HL-60 (cell line): Measurements from ENCODE around the gene NLRP3.

Experiments
- DNase-seq, 2 experiments: peaks; one replicate each; pipeline ENCODE4 v3.0.0-alpha.2; 2010 to 2020; ENCODE audit warnings: low read depth in 1 of 2, low spot score in 1 of 2
- H3K27ac ChIP-seq: fragments of 250-450 bp; sonication (Bioruptor Pico); replicated peaks from 2 replicates; pipeline ENCODE4 v1.5.1; 2020; ENCODE audit warnings: mild to moderate bottlenecking, moderate library complexity
- H3K27me3 ChIP-seq: fragments of 250-450 bp; sonication (Bioruptor Pico); 2 replicates; pipeline ENCODE4 v1.5.1; 2021; ENCODE audit warnings: mild to moderate bottlenecking, moderate library complexity; ENCODE audit not compliant: insufficient read depth, poor library complexity, severe bottlenecking
- H3K4me3 ChIP-seq: replicated peaks from 2 replicates; pipeline ENCODE4 v1.5.1; 2011; ENCODE audit warnings: mild to moderate bottlenecking, control low read depth, low read length; ENCODE audit not compliant: insufficient read depth
- GABPA ChIP-seq: IDR thresholded peaks from 2 replicates; pipeline ENCODE4 v1.6.1; 2012; ENCODE audit warnings: low read depth
- POLR2AphosphoS5 ChIP-seq: IDR thresholded peaks from 2 replicates; pipeline ENCODE4 v1.6.1; 2012; ENCODE audit warnings: low read depth
- SPI1 ChIP-seq: IDR thresholded peaks from 2 replicates; pipeline ENCODE4 v1.6.1; 2012; ENCODE audit warnings: low read depth, mild to moderate bottlenecking, borderline replicate concordance
- TF ChIP-seq, protein P1 (sequence below): IDR thresholded peaks from one replicate; pipeline ENCODE4 v1.5.1; 2011; ENCODE audit warnings: low read length, control low read depth, inconsistent platforms; ENCODE audit not compliant: insufficient read depth
- TF ChIP-seq, protein P2 (sequence below): IDR thresholded peaks from 2 replicates; pipeline ENCODE4 v1.6.1; 2012; ENCODE audit warnings: low read depth; ENCODE audit not compliant: insufficient replicate concordance

NLRP3 gene

DNA sequence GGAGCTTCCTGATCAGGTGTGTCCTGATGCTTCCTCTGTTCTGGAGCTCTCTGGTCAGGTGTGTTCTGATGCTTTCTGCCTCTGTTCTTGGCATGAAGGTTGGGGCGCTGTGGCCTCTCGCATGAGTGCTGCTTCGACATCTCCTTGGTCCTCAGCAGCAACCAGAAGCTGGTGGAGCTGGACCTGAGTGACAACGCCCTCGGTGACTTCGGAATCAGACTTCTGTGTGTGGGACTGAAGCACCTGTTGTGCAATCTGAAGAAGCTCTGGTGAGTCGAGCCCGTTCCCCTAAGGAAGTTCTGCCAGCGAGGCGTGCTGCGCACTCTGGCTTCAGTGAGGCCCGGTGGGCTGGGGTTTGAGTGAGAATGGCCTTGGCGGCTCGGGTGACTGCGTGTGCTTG lies 18.0 kb downstream of the NLRP3 start:
- TF ChIP-seq GABPA (no peak), SPI1 (no peak), POLR2AphosphoS5 (no peak)
- TF ChIP-seq, protein P1, sequence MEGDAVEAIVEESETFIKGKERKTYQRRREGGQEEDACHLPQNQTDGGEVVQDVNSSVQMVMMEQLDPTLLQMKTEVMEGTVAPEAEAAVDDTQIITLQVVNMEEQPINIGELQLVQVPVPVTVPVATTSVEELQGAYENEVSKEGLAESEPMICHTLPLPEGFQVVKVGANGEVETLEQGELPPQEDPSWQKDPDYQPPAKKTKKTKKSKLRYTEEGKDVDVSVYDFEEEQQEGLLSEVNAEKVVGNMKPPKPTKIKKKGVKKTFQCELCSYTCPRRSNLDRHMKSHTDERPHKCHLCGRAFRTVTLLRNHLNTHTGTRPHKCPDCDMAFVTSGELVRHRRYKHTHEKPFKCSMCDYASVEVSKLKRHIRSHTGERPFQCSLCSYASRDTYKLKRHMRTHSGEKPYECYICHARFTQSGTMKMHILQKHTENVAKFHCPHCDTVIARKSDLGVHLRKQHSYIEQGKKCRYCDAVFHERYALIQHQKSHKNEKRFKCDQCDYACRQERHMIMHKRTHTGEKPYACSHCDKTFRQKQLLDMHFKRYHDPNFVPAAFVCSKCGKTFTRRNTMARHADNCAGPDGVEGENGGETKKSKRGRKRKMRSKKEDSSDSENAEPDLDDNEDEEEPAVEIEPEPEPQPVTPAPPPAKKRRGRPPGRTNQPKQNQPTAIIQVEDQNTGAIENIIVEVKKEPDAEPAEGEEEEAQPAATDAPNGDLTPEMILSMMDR: no peak
- TF ChIP-seq, protein P2, sequence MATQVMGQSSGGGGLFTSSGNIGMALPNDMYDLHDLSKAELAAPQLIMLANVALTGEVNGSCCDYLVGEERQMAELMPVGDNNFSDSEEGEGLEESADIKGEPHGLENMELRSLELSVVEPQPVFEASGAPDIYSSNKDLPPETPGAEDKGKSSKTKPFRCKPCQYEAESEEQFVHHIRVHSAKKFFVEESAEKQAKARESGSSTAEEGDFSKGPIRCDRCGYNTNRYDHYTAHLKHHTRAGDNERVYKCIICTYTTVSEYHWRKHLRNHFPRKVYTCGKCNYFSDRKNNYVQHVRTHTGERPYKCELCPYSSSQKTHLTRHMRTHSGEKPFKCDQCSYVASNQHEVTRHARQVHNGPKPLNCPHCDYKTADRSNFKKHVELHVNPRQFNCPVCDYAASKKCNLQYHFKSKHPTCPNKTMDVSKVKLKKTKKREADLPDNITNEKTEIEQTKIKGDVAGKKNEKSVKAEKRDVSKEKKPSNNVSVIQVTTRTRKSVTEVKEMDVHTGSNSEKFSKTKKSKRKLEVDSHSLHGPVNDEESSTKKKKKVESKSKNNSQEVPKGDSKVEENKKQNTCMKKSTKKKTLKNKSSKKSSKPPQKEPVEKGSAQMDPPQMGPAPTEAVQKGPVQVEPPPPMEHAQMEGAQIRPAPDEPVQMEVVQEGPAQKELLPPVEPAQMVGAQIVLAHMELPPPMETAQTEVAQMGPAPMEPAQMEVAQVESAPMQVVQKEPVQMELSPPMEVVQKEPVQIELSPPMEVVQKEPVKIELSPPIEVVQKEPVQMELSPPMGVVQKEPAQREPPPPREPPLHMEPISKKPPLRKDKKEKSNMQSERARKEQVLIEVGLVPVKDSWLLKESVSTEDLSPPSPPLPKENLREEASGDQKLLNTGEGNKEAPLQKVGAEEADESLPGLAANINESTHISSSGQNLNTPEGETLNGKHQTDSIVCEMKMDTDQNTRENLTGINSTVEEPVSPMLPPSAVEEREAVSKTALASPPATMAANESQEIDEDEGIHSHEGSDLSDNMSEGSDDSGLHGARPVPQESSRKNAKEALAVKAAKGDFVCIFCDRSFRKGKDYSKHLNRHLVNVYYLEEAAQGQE: no peak
- Histone ChIP-seq H3K4me3 (no peak overlapping the region), H3K27ac (no peak overlapping the region), H3K27me3 (no peaks in the 10 kb centered on the region)
- no peak for DNase-seq

DNA sequence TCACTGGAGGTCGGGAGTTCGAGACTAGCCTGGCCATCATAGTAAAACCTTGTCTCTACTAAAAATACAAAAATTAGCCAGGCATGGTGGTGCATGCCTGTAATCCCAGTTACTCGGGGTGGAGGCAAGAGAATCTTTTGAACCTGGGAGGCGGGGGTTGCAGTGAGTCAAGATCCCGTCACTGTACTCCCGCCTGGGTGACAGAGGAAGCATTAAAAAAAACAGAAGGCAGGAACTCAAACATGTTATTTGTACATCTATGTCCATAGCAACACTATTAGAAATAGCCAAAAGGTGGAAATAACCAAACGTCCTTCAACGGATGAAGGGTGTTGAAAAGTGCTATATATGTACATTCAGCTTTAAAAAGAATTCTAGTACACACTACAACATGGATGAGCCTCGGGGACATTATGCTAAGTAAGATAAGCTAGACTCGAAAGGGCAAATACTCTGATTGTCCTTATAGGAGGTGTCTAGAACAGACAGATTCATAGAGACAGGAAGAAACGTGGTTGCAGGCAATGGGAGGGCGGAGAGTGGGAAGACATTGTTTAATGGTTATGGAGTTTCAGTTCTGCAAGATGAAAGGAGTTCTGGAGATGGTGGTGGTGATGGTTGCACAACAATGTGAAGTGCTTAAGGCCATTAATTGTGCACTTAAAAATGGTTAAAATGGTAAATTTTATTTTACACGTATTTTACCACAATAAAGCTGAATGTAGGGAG lies 19.2 kb downstream of the NLRP3 start:
- DNase-seq: peak in 1 of 2 experiments; percentile 63

DNA sequence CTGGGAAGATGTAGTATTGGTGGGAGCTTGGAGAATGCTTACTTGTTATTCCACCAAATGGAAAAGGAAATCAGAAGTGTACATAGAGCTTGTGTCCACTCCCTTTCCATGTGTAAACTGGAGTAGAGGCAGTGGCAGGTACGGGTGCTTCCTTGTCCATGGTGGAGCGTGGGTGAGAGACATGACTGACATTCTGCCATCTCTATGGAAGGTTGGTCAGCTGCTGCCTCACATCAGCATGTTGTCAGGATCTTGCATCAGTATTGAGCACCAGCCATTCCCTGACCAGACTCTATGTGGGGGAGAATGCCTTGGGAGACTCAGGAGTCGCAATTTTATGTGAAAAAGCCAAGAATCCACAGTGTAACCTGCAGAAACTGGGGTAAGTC lies 19.8 kb downstream of the NLRP3 start:
- Histone ChIP-seq H3K4me3 (no peak overlapping the region), H3K27ac (no peak overlapping the region), H3K27me3 (no peaks in the 10 kb centered on the region)
- TF ChIP-seq GABPA: no peak
- TF ChIP-seq, protein P1: no peak
- TF ChIP-seq, protein P2: no peak
- TF ChIP-seq POLR2AphosphoS5: no peak
- TF ChIP-seq SPI1: no peak
- DNase-seq: no peak

More for the DNA sequence above, 19.2 kb downstream of the NLRP3 start:
- Histone ChIP-seq H3K4me3 (no peak overlapping the region), H3K27ac (no peak overlapping the region), H3K27me3 (no peaks in the 10 kb centered on the region)
- TF ChIP-seq, protein P1: no peak
- TF ChIP-seq SPI1 (no peak), POLR2AphosphoS5 (no peak), GABPA (no peak)
- TF ChIP-seq, protein P2: no peak
